Breast epithelium (tissue), 4 donors: Measurements from ENCODE around the gene FRY. TPM values are rescaled to one million over a fixed set of nuclear protein-coding genes. Genes with fewer than 3 reads are reported as not detected.

Experiments used
- DNase-seq, 2 donors: peaks; one replicate each; pipeline ENCODE4 v3.0.0-alpha.2; 2019; ENCODE audit warnings: low spot score in 2 of 2
- H3K27ac ChIP-seq, 2 donors: fragments of 200-600 bp; sonication (generic) in 1 of 2; one replicate each; pipeline ENCODE4 v1.5.1; 2016 to 2019; ENCODE audit warnings: mild to moderate bottlenecking in 1 of 2
- H3K27me3 ChIP-seq, 2 donors: fragments of 200-600 bp; sonication (generic) in 1 of 2; one replicate each; pipeline versions ENCODE4 v1.5.1 to v1.6.0; 2017 to 2019; ENCODE audit warnings: control low read depth in 1 of 2, mild to moderate bottlenecking in 1 of 2
- H3K36me3 ChIP-seq: fragments of 200-600 bp; one replicate; pipeline ENCODE4 v1.5.1; 2019
- H3K4me1 ChIP-seq, 2 donors: fragments of 200-600 bp; sonication (generic); one replicate each; pipeline ENCODE4 v1.5.1; 2016 to 2019; ENCODE audit warnings: control low read depth in 1 of 2
- H3K4me3 ChIP-seq, 3 donors: fragments of 200-600 bp; sonication (generic); 1 replicate in 2 of 3; 2 replicates in 1 of 3; pipeline ENCODE4 v1.5.1; 2016 to 2019; ENCODE audit warnings: mild to moderate bottlenecking in 3 of 3, moderate library complexity in 2 of 3
- H3K9me3 ChIP-seq, 2 donors: fragments of 200-600 bp; sonication (generic) in 1 of 2; one replicate each; pipeline ENCODE4 v1.5.1; 2016 to 2019; ENCODE audit warnings: control low read depth in 1 of 2
- POLR2A ChIP-seq: fragments of 450-650 bp; IDR thresholded peaks from one replicate; pipeline ENCODE4 v1.6.1; 2016; ENCODE audit warnings: antibody characterized with exemption, mild to moderate bottlenecking, moderate library complexity
- POLR2AphosphoS5 ChIP-seq, 3 donors: sonication (generic); formaldehyde crosslinking; IDR thresholded peaks; one replicate each; pipeline ENCODE4 v1.6.1; 2017; ENCODE audit warnings: antibody characterized with exemption in 3 of 3
- intact Hi-C: fragments of 100-400 bp; cut with DNase I; formaldehyde crosslinking; loops from one replicate; pipeline ENCODE4 v1.15.1; 2023; ENCODE audit warnings: low total_unique reads
- total RNA-seq, 3 donors: library from RNA; depleted of rRNA; stranded (reverse); fragments of >200 nt; gene quantifications; one replicate each; pipeline ENCODE4 v1.1.0, GENCODE V29; 2016
- TF ChIP-seq, protein P1 (sequence below), 3 donors: fragments of 450-650 bp; IDR thresholded peaks; one replicate each; pipeline ENCODE4 v1.5.1; 2016 to 2017; ENCODE audit warnings: antibody characterized with exemption in 3 of 3, mild to moderate bottlenecking in 3 of 3, moderate library complexity in 3 of 3

The FRY gene
- total RNA-seq, 3 donors from 2014 or later: 41.0 to 52.8 (median 46.4) TPM

GRCh38 chr13:32009362-32009761 is 22.2 kb upstream of the FRY start:
- Histone ChIP-seq H3K4me3 (no peak overlapping the region), H3K27ac (no peak overlapping the region), H3K27me3 (no peaks in the 10 kb centered on the region), H3K36me3 (no peaks in the 10 kb centered on the region), H3K4me1 (no peaks in the 10 kb centered on the region), H3K9me3 (no peaks in the 10 kb centered on the region)
- intact Hi-C loops: no loop called here
- TF ChIP-seq POLR2AphosphoS5 (IDR thresholded peaks at IDR 0.05): no peak
- TF ChIP-seq, protein P1, sequence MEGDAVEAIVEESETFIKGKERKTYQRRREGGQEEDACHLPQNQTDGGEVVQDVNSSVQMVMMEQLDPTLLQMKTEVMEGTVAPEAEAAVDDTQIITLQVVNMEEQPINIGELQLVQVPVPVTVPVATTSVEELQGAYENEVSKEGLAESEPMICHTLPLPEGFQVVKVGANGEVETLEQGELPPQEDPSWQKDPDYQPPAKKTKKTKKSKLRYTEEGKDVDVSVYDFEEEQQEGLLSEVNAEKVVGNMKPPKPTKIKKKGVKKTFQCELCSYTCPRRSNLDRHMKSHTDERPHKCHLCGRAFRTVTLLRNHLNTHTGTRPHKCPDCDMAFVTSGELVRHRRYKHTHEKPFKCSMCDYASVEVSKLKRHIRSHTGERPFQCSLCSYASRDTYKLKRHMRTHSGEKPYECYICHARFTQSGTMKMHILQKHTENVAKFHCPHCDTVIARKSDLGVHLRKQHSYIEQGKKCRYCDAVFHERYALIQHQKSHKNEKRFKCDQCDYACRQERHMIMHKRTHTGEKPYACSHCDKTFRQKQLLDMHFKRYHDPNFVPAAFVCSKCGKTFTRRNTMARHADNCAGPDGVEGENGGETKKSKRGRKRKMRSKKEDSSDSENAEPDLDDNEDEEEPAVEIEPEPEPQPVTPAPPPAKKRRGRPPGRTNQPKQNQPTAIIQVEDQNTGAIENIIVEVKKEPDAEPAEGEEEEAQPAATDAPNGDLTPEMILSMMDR (IDR thresholded peaks at IDR 0.05): no peak
- DNase-seq: no peak

GRCh38 chr13:32010136-32010535 is 21.4 kb upstream of the FRY start:
- DNase-seq: no peak
- Histone ChIP-seq H3K27ac (no peak overlapping the region), H3K4me1 (no peaks in the 10 kb centered on the region), H3K9me3 (no peaks in the 10 kb centered on the region), H3K4me3 (no peak overlapping the region), H3K27me3 (no peaks in the 10 kb centered on the region), H3K36me3 (no peaks in the 10 kb centered on the region)
- TF ChIP-seq, protein P1 (IDR thresholded peaks at IDR 0.05): no peak
- TF ChIP-seq POLR2A (no peak), POLR2AphosphoS5 (IDR thresholded peaks at IDR 0.05) (no peak)
- intact Hi-C loops: no loop called here

DNA sequence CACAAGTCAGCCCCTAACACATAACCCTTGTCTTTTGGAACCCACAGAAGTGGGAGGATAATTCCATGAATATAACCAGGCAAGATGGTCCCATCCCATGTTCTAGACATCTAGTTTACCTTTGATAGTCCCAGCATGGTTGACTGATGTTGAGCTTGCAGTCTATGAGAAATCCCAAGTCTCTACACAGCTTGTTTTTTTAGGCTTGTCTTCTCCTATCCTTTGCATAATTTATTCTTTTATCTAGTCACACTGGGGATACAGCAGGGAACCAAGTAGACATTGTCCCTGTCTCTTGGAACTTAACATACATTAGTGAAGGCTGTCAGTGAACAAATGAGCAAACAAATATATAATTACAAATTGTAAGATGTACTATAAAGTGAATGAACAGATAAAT is 19.6 kb upstream of the FRY start:
- Histone ChIP-seq H3K9me3 (no peaks in the 10 kb centered on the region), H3K4me3 (no peak overlapping the region), H3K27ac (no peak overlapping the region), H3K4me1 (no peaks in the 10 kb centered on the region), H3K36me3 (no peaks in the 10 kb centered on the region), H3K27me3 (no peaks in the 10 kb centered on the region)
- TF ChIP-seq POLR2A (no peak), POLR2AphosphoS5 (IDR thresholded peaks at IDR 0.05) (no peak)
- TF ChIP-seq, protein P1 (IDR thresholded peaks at IDR 0.05): no peak
- DNase-seq: no peak
- intact Hi-C loops: no loop called here

GRCh38 chr13:32013181-32013580 is 18.4 kb upstream of the FRY start:
- DNase-seq: no peak
- Histone ChIP-seq H3K9me3 (no peaks in the 10 kb centered on the region), H3K4me1 (no peaks in the 10 kb centered on the region), H3K27ac (no peak overlapping the region), H3K4me3 (no peak overlapping the region), H3K27me3 (no peaks in the 10 kb centered on the region), H3K36me3 (no peaks in the 10 kb centered on the region)
- TF ChIP-seq, protein P1 (IDR thresholded peaks at IDR 0.05): no peak
- no peak for TF ChIP-seq POLR2AphosphoS5 (IDR thresholded peaks at IDR 0.05)
- no peak for TF ChIP-seq POLR2A
- intact Hi-C loops: no loop called here

DNA sequence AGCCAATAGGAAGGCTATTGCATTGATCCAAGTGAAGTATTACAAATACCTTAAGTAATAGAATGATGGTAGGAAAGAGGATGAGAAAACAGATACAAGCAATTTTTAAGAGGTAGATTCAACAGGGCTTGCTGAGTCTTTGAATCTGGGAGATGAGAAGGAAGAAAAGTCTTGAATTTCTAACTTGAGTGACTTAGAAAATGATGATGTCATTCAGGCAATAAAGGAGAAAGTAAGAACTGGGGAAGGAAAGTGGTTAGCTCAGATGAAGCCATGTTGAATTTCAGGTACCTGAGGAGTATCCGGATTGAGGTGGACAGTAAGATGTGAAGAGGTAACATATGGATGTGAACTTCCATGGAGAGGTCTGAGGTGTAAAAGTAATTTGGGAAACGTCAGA is 15.5 kb upstream of the FRY start:
- H3K27ac ChIP-seq: no peak overlapping the region
- no peak for DNase-seq
- no peaks in the 10 kb centered on the region for H3K9me3 ChIP-seq
- H3K4me1 ChIP-seq: no peaks in the 10 kb centered on the region
- no peaks in the 10 kb centered on the region for H3K36me3 ChIP-seq
- no peaks in the 10 kb centered on the region for H3K27me3 ChIP-seq
- intact Hi-C loops: no loop called here
- TF ChIP-seq POLR2AphosphoS5 (IDR thresholded peaks at IDR 0.05) (no peak), POLR2A (no peak)
- TF ChIP-seq, protein P1 (IDR thresholded peaks at IDR 0.05): no peak
- no peak overlapping the region for H3K4me3 ChIP-seq
